GM12878 (cell line): ENCODE results near the gene ULK4. TPM values are rescaled to one million over a fixed set of nuclear protein-coding genes. Genes with fewer than 3 reads are reported as not detected.
A peak's percentile ranks its signal among the peaks of the same experiment; 100 is the strongest.

Experiments used
- ATAC-seq: fragments of 200-7000 bp; cut with Tn5 transposase; 3 replicates; pipeline ENCODE4 v1.9.1; 2020; ENCODE audit warnings: mild to moderate bottlenecking, moderate library complexity
- BruUV-seq: library from RNA; stranded (reverse); fragments of 400-500 nt; replicated peaks from 2 replicates; lab custom pipeline; 2021; lab: Mats Ljungman, UMichigan
- CTCF ChIA-PET: fragments of 300-600 bp; sonication (Branson Sonifier 250); formaldehyde crosslinking; extraction: SDS; loops from one replicate; lab custom pipeline; 2021; ENCODE audit warnings: inconsistent platforms; lab: Yijun Ruan, JAX
- POLR2A ChIA-PET: fragments of 350-600 bp; formaldehyde crosslinking; extraction: SDS; loops from one replicate; lab custom pipeline; 2021; ENCODE audit warnings: inconsistent platforms; lab: Charles Lee
- RAD21 ChIA-PET: fragments of 300-600 bp; sonication (Branson Sonifier 250); formaldehyde crosslinking; loops from one replicate; lab custom pipeline; 2023; ENCODE audit warnings: antibody characterized with exemption; ENCODE audit not compliant: unreplicated experiment; lab: Charles Lee
- SMC1A ChIA-PET: fragments of 300-600 bp; sonication (Branson Sonifier 250); formaldehyde crosslinking; loops from one replicate; lab custom pipeline; 2023; ENCODE audit not compliant: unreplicated experiment, uncharacterized antibody; lab: Charles Lee
- DNase-seq: peaks from one replicate; pipeline ENCODE4 v3.0.0-alpha.2; 2011; ENCODE audit warnings: low read depth, low spot score
- FAIRE-seq: peaks from 3 replicates; lab custom pipeline; 2011; peaks lifted over from hg19 to GRCh38; lab: Jason Lieb, UNC
- H2AFZ ChIP-seq: 2 replicates; pipeline ENCODE4 v1.6.0; 2011; ENCODE audit warnings: low read depth, low read length, control low read depth; ENCODE audit not compliant: control insufficient read depth
- H3K27ac ChIP-seq: 2 replicates; pipeline ENCODE4 v1.5.1; 2011; ENCODE audit warnings: control low read depth; ENCODE audit not compliant: control insufficient read depth, insufficient read depth
- H3K27me3 ChIP-seq, 2 experiments: replicated peaks in 1 of 2; 2 replicates each; pipeline versions ENCODE4 v1.6.0 to v1.6.1; 2011; ENCODE audit warnings: low read length in 1 of 2; ENCODE audit not compliant: control insufficient read depth in 2 of 2, insufficient read depth in 2 of 2
- H3K36me3 ChIP-seq, 2 experiments: 2 replicates each; pipeline ENCODE4 v1.5.1; 2011; ENCODE audit warnings: low read length in 1 of 2; ENCODE audit not compliant: control insufficient read depth in 2 of 2, insufficient read depth in 2 of 2
- H3K4me1 ChIP-seq: 2 replicates; pipeline ENCODE4 v1.6.1; 2011; ENCODE audit warnings: mild to moderate bottlenecking, low read length, moderate library complexity, mixed read lengths; ENCODE audit not compliant: control insufficient read depth, insufficient read depth
- H3K4me2 ChIP-seq: 2 replicates; pipeline ENCODE4 v1.6.0; 2011; ENCODE audit warnings: control low read depth; ENCODE audit not compliant: control insufficient read depth, insufficient read depth
- H3K4me3 ChIP-seq: fragments of 200-600 bp; sonication (generic); 2 replicates; pipeline ENCODE4 v1.5.1; 2016
- H3K79me2 ChIP-seq: 2 replicates; pipeline ENCODE4 v1.6.0; 2011; ENCODE audit warnings: low read length; ENCODE audit not compliant: control insufficient read depth, insufficient read depth
- H3K9ac ChIP-seq: 2 replicates; pipeline ENCODE4 v1.8.0; 2011; ENCODE audit warnings: low read length, control low read depth, mixed read lengths; ENCODE audit not compliant: control insufficient read depth, insufficient read depth
- H3K9me3 ChIP-seq: replicated peaks from 3 replicates; pipeline ENCODE4 v1.5.1; 2011; ENCODE audit warnings: mild to moderate bottlenecking, low read length; ENCODE audit not compliant: control insufficient read depth, insufficient read depth
- H4K20me1 ChIP-seq: 2 replicates; pipeline ENCODE4 v1.6.0; 2011; ENCODE audit not compliant: control insufficient read depth, insufficient read depth
- ATF2 ChIP-seq: IDR thresholded peaks from 2 replicates; pipeline ENCODE4 v1.6.1; 2012; ENCODE audit warnings: low read length, inconsistent platforms
- BACH1 ChIP-seq: fragments of 450-650 bp; IDR thresholded peaks from 2 replicates; pipeline ENCODE4 v1.6.1; 2017; ENCODE audit warnings: mild to moderate bottlenecking, borderline replicate concordance
- CEBPB ChIP-seq, 2 experiments: fragments of 150-350 bp in 1 of 2; IDR thresholded peaks; 2 replicates each; pipeline ENCODE4 v1.6.1; 2012 to 2014; ENCODE audit warnings: low read depth in 2 of 2, low read length in 2 of 2, borderline replicate concordance in 1 of 2, inconsistent platforms in 1 of 2
- E2F8 ChIP-seq: fragments of 450-650 bp; IDR thresholded peaks from 2 replicates; pipeline ENCODE4 v1.6.1; 2018; ENCODE audit warnings: mild to moderate bottlenecking, low read depth, moderate library complexity; ENCODE audit not compliant: partially characterized antibody
- EED ChIP-seq: sonication (generic); IDR thresholded peaks from 2 replicates; pipeline ENCODE4 v1.6.1; 2016; ENCODE audit warnings: antibody characterized with exemption, low read depth
- EP300 ChIP-seq, 2 experiments: fragments of 150-350 bp in 1 of 2; IDR thresholded peaks; 2 replicates each; pipeline ENCODE4 v1.6.1; 2011 to 2012; ENCODE audit warnings: low read depth in 2 of 2, low read length in 2 of 2, borderline replicate concordance in 1 of 2, improper control_type of control experiment in 1 of 2, inconsistent platforms in 1 of 2; ENCODE audit not compliant: control insufficient read depth in 1 of 2
- FOXK2 ChIP-seq: fragments of 450-650 bp; IDR thresholded peaks from 2 replicates; pipeline ENCODE4 v1.6.1; 2017; ENCODE audit warnings: mild to moderate bottlenecking, moderate library complexity
- GATAD2B ChIP-seq: fragments of 450-650 bp; conservative IDR thresholded peaks from 2 replicates; pipeline ENCODE4 v1.6.1; 2017; ENCODE audit warnings: low read depth, mild to moderate bottlenecking, moderate library complexity
- NBN ChIP-seq: fragments of 450-650 bp; IDR thresholded peaks from 2 replicates; pipeline ENCODE4 v1.6.1; 2016
- SRF ChIP-seq, 2 experiments: IDR thresholded peaks; 2 replicates each; pipeline ENCODE4 v1.6.1; 2011; ENCODE audit warnings: low read depth in 2 of 2, low read length in 2 of 2, mild to moderate bottlenecking in 1 of 2, moderate library complexity in 1 of 2
- ZNF217 ChIP-seq: fragments of 450-650 bp; IDR thresholded peaks from 2 replicates; pipeline ENCODE4 v1.6.1; 2017; ENCODE audit warnings: antibody characterized with exemption, mild to moderate bottlenecking
- WGBS: methylation state at CpG from one replicate; pipeline ENCODE4 v1.1.6; 2016; ENCODE audit warnings: low lambda C conversion rate; ENCODE audit not compliant: insufficient replicate concordance, insufficient coverage; ENCODE audit errors: missing lambda C conversion rate; 5-methylcytosine and 5-hydroxymethylcytosine counted together
- in situ Hi-C: fragments of 300-500 bp; cut with MboI; formaldehyde crosslinking; loops from 9 replicates; pipeline ENCODE4 v1.14.3; 2018; ENCODE audit warnings: mixed read lengths
- intact Hi-C: fragments of 100-400 bp; cut with micrococcal nuclease; formaldehyde crosslinking; loops from one replicate; pipeline ENCODE4 v1.14.2; 2022; ENCODE audit not compliant: unreplicated experiment
- polyA plus RNA-seq, 11 experiments: library from polyadenylated mRNA; depleted of rRNA in 4 of 11; unstranded in 6 of 11; stranded (reverse) in 5 of 11; fragments of >200 nt; fragmentation: Nextera tagmentation in 4 of 11; fragmentation: Illumina TruSeq in 1 of 11; extraction: Ambion mirVana in 4 of 11; extraction: Trizol in 1 of 11; gene quantifications; 1 replicate in 1 of 11; 2 replicates in 10 of 11; pipeline versions ENCODE4 v1.2.1 to v1.2.3, GENCODE V29; 2011 to 2016; ENCODE audit warnings: inconsistent platforms in 2 of 11, missing spikeins in 2 of 11, low read depth in 1 of 11
- total RNA-seq, 4 experiments: library from RNA; depleted of rRNA in 3 of 4; stranded (reverse); fragments of >200 nt in 3 of 4; fragmentation: Illumina TruSeq in 1 of 4; extraction: Trizol in 1 of 4; gene quantifications; 2 replicates each; pipeline versions ENCODE4 v1.2.1 to v1.2.3, GENCODE V29; 2013 to 2021
- TF ChIP-seq, protein P1 (sequence below): fragments of 450-650 bp; formaldehyde crosslinking; IDR thresholded peaks from 2 replicates; pipeline ENCODE4 v1.4.0; 2022; ENCODE audit warnings: mild to moderate bottlenecking, moderate library complexity
- TF ChIP-seq, protein P2 (sequence below): IDR thresholded peaks from 2 replicates; pipeline ENCODE4 v1.6.1; 2012; ENCODE audit warnings: low read depth, low read length, improper control_type of control experiment

ULK4 gene
- total and polyA plus RNA-seq, 10 of the 15 experiments (the other 5 are each of a cell fraction or from before 2014, with no cell fraction given): 3.5 to 7.6 (median 6.3) TPM

GRCh38 chr3:41200669-41201021 lies 761.3 kb downstream of the ULK4 start:
- BruUV-seq: no TSS peak
- no peaks in the 10 kb centered on the region for H3K27me3 ChIP-seq
- RAD21 ChIA-PET: interaction anchor here (4.7 kb wide), 1 partner anchor 14 kb away, joined by 35 read pairs; no protein-coding TSS in a partner anchor
- FAIRE-seq: no peak
- H3K4me1 ChIP-seq: 0 out of 2 replicates have a peak, but pooled peaks cover 4% of the 10 kb centered on the region
- H3K9me3 ChIP-seq: no peaks in the 10 kb centered on the region
- 2% methylated on average over 7 of the region's 7 CpGs for WGBS
- intact Hi-C loops: loop anchor here (5.0 kb wide), 5 partner anchors 228 to 873 kb away; partner anchors contain the start of gene RPL14
- H3K4me2 ChIP-seq: peak overlapping the region; percentile 84
- H3K36me3 ChIP-seq: no peaks in the 10 kb centered on the region
- H3K27ac ChIP-seq: peak overlapping the region; percentile 11; the same call in 1 of the 2 replicates
- TF ChIP-seq ZNF217: no peak
- no peak for TF ChIP-seq E2F8
- TF ChIP-seq, protein P1, sequence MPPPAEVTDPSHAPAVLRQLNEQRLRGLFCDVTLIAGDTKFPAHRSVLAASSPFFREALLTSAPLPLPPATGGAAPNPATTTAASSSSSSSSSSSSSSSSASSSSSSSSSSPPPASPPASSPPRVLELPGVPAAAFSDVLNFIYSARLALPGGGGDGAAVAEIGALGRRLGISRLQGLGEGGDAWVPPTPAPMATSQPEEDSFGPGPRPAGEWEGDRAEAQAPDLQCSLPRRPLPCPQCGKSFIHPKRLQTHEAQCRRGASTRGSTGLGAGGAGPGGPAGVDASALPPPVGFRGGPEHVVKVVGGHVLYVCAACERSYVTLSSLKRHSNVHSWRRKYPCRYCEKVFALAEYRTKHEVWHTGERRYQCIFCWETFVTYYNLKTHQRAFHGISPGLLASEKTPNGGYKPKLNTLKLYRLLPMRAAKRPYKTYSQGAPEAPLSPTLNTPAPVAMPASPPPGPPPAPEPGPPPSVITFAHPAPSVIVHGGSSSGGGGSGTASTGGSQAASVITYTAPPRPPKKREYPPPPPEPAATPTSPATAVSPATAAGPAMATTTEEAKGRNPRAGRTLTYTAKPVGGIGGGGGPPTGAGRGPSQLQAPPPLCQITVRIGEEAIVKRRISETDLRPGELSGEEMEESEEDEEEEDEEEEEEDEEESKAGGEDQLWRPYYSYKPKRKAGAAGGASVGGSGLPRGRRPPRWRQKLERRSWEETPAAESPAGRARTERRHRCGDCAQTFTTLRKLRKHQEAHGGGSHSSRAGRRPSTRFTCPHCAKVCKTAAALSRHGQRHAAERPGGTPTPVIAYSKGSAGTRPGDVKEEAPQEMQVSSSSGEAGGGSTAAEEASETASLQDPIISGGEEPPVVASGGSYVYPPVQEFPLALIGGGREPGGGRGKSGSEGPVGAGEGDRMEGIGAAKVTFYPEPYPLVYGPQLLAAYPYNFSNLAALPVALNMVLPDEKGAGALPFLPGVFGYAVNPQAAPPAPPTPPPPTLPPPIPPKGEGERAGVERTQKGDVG (CRISPR knock-in tag): no peak
- TF ChIP-seq NBN: no peak
- TF ChIP-seq BACH1: no peak
- TF ChIP-seq GATAD2B: no peak
- TF ChIP-seq SRF (IDR thresholded peaks at IDR 0.05; ENCODE audit: low read depth in 2 of 2, low read length in 2 of 2): no peak
- TF ChIP-seq EP300 (IDR thresholded peaks at IDR 0.05; ENCODE audit: borderline replicate concordance in 1 of 2, control insufficient read depth in 1 of 2, low read depth in 2 of 2, low read length in 2 of 2): no peak
- no peak for TF ChIP-seq ATF2
- TF ChIP-seq CEBPB (IDR thresholded peaks at IDR 0.05; ENCODE audit: borderline replicate concordance in 1 of 2, low read depth in 2 of 2, low read length in 2 of 2): no peak
- no peak for TF ChIP-seq EED
- no peak for TF ChIP-seq FOXK2
- TF ChIP-seq, protein P2, sequence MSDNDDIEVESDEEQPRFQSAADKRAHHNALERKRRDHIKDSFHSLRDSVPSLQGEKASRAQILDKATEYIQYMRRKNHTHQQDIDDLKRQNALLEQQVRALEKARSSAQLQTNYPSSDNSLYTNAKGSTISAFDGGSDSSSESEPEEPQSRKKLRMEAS: no peak
- TF ChIP-seq, all 136 proteins: peak for 0
- Histone ChIP-seq H2AFZ (no peak overlapping the region), H3K79me2 (peaks cover 64% of the 10 kb centered on the region), H3K4me3 (peak overlapping the region; percentile 90), H4K20me1 (0 out of 2 replicates have a peak, but pooled peaks cover 7% of the 10 kb centered on the region), H3K9ac (peak overlapping the region; percentile 73)
- no peak for DNase-seq
- peak; percentile 4; the same call in 2 of the 3 replicates for ATAC-seq
- ChIA-PET SMC1A (interaction anchor here (0.7 to 4.6 kb wide), 6 partner anchors 8 to 124 kb away, joined by 3 to 29 read pairs (median 4); no protein-coding TSS in a partner anchor), POLR2A (interaction anchor here (3.5 kb wide), 1 partner anchor 15 kb away, joined by 13 read pairs; no protein-coding TSS in a partner anchor), CTCF (interaction anchor here (0.8 kb wide), 1 partner anchor 9 kb away, joined by 3 read pairs; no protein-coding TSS in a partner anchor)
- in situ Hi-C loops: no loop called here
